ENCODE data around the gene ATP1A3. TPM values are rescaled to one million over a fixed set of nuclear protein-coding genes. Genes with fewer than 3 reads are reported as not detected.

ATP1A3 gene
- total RNA-seq, 4 donors from 2014 or later: 0.55 TPM; not detected in 3

- Histone ChIP-seq H3K4me1 (peaks cover 0 to 5% of the 10 kb centered on the region in 2 donors), H3K9me3 (no peaks in the 10 kb centered on the region), H3K36me3 (no peaks in the 10 kb centered on the region), H3K27ac (no peak overlapping the region), H3K4me3 (no peak overlapping the region), H3K27me3 (peaks cover 14 to 48% of the 10 kb centered on the region in 2 donors)
- DNase-seq: no peak
- intact Hi-C loops (cut with DNase I; ENCODE audit: low total_unique reads): no loop called here
- TF ChIP-seq POLR2A (IDR thresholded peaks at IDR 0.05): no peak
- no peak for TF ChIP-seq CTCF (IDR thresholded peaks at IDR 0.05)
Observed at GRCh38 chr19:41923045-41923788, 70.8 kb downstream of the ATP1A3 start.

GRCh38 chr19:41922585-41922984 is 71.4 kb downstream of the ATP1A3 start:
- no peaks in the 10 kb centered on the region for H3K36me3 ChIP-seq
- no peaks in the 10 kb centered on the region for H3K4me1 ChIP-seq
- no peak overlapping the region for H3K4me3 ChIP-seq
- no peaks in the 10 kb centered on the region for H3K9me3 ChIP-seq
- peaks cover 9 to 48% of the 10 kb centered on the region in 2 donors for H3K27me3 ChIP-seq
- TF ChIP-seq POLR2A (IDR thresholded peaks at IDR 0.05): no peak
- no peak for TF ChIP-seq CTCF (IDR thresholded peaks at IDR 0.05)
- no peak overlapping the region for H3K27ac ChIP-seq
- no peak for DNase-seq
- intact Hi-C loops (cut with DNase I; ENCODE audit: low total_unique reads): no loop called here

GRCh38 chr19:41921577-41922576 is 72.2 kb downstream of the ATP1A3 start:
- TF ChIP-seq POLR2A (IDR thresholded peaks at IDR 0.05): no peak
- TF ChIP-seq CTCF (IDR thresholded peaks at IDR 0.05): no peak
- intact Hi-C loops (cut with DNase I; ENCODE audit: low total_unique reads): no loop called here
- DNase-seq: no peak
- Histone ChIP-seq H3K36me3 (no peaks in the 10 kb centered on the region), H3K4me1 (no peaks in the 10 kb centered on the region), H3K27me3 (peaks cover 7 to 47% of the 10 kb centered on the region in 2 donors), H3K9me3 (no peaks in the 10 kb centered on the region), H3K4me3 (no peak overlapping the region), H3K27ac (no peak overlapping the region)

- Histone ChIP-seq H3K27ac (no peak overlapping the region), H3K9me3 (no peaks in the 10 kb centered on the region), H3K4me1 (no peaks in the 10 kb centered on the region), H3K36me3 (no peaks in the 10 kb centered on the region), H3K4me3 (no peak overlapping the region), H3K27me3 (peaks cover 6 to 43% of the 10 kb centered on the region in 2 donors)
- DNase-seq: no peak
- TF ChIP-seq CTCF (IDR thresholded peaks at IDR 0.05) (no peak), POLR2A (IDR thresholded peaks at IDR 0.05) (no peak)
- intact Hi-C loops (cut with DNase I; ENCODE audit: low total_unique reads): no loop called here
Observed at GRCh38 chr19:41920882-41921576, 73.0 kb downstream of the ATP1A3 start.
